H9 (cell line): ENCODE results near the gene SPTSSA. TPM values are rescaled to one million over a fixed set of nuclear protein-coding genes. Genes with fewer than 3 reads are reported as not detected.

ENCODE experiments used
- DNase-seq: peaks from one replicate; pipeline ENCODE4 v3.0.0-alpha.2; 2017
- H2AFZ ChIP-seq: one replicate; pipeline ENCODE4 v1.6.1; 2013; ENCODE audit warnings: mild to moderate bottlenecking, low read length, control low read depth, moderate library complexity
- H2AK5ac ChIP-seq: 2 replicates; pipeline ENCODE4 v1.6.1; 2013; ENCODE audit warnings: low read length, control low read depth, mixed read lengths; ENCODE audit not compliant: insufficient read length
- H2BK120ac ChIP-seq: one replicate; pipeline ENCODE4 v1.6.1; 2013; ENCODE audit warnings: low read depth, mild to moderate bottlenecking, low read length, control low read depth, inconsistent platforms; ENCODE audit not compliant: poor library complexity, severe bottlenecking
- H2BK12ac ChIP-seq: 2 replicates; pipeline ENCODE4 v1.6.1; 2013; ENCODE audit warnings: low read length, control low read depth, mixed read lengths, low read depth; ENCODE audit not compliant: insufficient read length
- H2BK15ac ChIP-seq: 2 replicates; pipeline ENCODE4 v1.6.1; 2013; ENCODE audit warnings: low read depth, low read length, control low read depth
- H2BK20ac ChIP-seq: one replicate; pipeline ENCODE4 v1.6.1; 2013; ENCODE audit warnings: low read depth, mild to moderate bottlenecking, low read length, control low read depth, inconsistent platforms; ENCODE audit not compliant: poor library complexity, severe bottlenecking
- H2BK5ac ChIP-seq: 2 replicates; pipeline ENCODE4 v1.6.1; 2013; ENCODE audit warnings: low read length, control low read depth, mixed read lengths; ENCODE audit not compliant: insufficient read length
- H3K14ac ChIP-seq: 2 replicates; pipeline ENCODE4 v1.6.1; 2013; ENCODE audit warnings: low read length, control low read depth; ENCODE audit not compliant: insufficient read depth
- H3K18ac ChIP-seq: 2 replicates; pipeline ENCODE4 v1.6.1; 2013; ENCODE audit warnings: low read depth, mild to moderate bottlenecking, mixed read lengths, low read length, control low read depth; ENCODE audit not compliant: insufficient read length
- H3K23ac ChIP-seq: 2 replicates; pipeline ENCODE4 v1.6.1; 2013; ENCODE audit warnings: low read length, control low read depth, mixed read lengths, low read depth; ENCODE audit not compliant: insufficient read length
- H3K23me2 ChIP-seq: 2 replicates; pipeline ENCODE4 v1.6.1; 2013; ENCODE audit warnings: low read depth, mild to moderate bottlenecking, mixed read lengths, low read length, control low read depth; ENCODE audit not compliant: insufficient read length, poor library complexity, severe bottlenecking
- H3K27ac ChIP-seq: 2 replicates; pipeline ENCODE4 v1.5.1; 2013; ENCODE audit warnings: low read length, control low read depth, mixed read lengths, low read depth; ENCODE audit not compliant: insufficient read length
- H3K27me3 ChIP-seq: 2 replicates; pipeline ENCODE4 v1.6.1; 2013; ENCODE audit warnings: low read length, control low read depth, inconsistent platforms; ENCODE audit not compliant: insufficient read depth
- H3K4ac ChIP-seq: 2 replicates; pipeline ENCODE4 v1.6.1; 2013; ENCODE audit warnings: low read depth, mild to moderate bottlenecking, control low read depth, inconsistent platforms, low read length, moderate library complexity
- H3K4me1 ChIP-seq: 2 replicates; pipeline ENCODE4 v1.6.1; 2013; ENCODE audit warnings: low read length, control low read depth, inconsistent platforms; ENCODE audit not compliant: insufficient read depth
- H3K4me2 ChIP-seq: 2 replicates; pipeline ENCODE4 v1.6.1; 2013; ENCODE audit warnings: low read length, control low read depth, mixed read lengths; ENCODE audit not compliant: insufficient read length, insufficient read depth
- H3K56ac ChIP-seq: 2 replicates; pipeline ENCODE4 v1.6.1; 2013; ENCODE audit warnings: low read depth, mild to moderate bottlenecking, mixed read lengths, low read length, control low read depth; ENCODE audit not compliant: insufficient read length
- H3K79me1 ChIP-seq: 2 replicates; pipeline ENCODE4 v1.6.1; 2013; ENCODE audit warnings: low read depth, mild to moderate bottlenecking, moderate library complexity, low read length, control low read depth, inconsistent platforms; ENCODE audit not compliant: insufficient read depth, poor library complexity, severe bottlenecking
- H3K79me2 ChIP-seq: 2 replicates; pipeline ENCODE4 v1.6.1; 2013; ENCODE audit warnings: low read length, control low read depth, inconsistent platforms; ENCODE audit not compliant: insufficient read depth
- H3K9ac ChIP-seq: 2 replicates; pipeline ENCODE4 v1.6.1; 2013; ENCODE audit warnings: low read length, control low read depth, mixed read lengths; ENCODE audit not compliant: insufficient read length; ENCODE audit errors: extremely low read depth
- H3K9me3 ChIP-seq: one replicate; pipeline ENCODE4 v1.6.1; 2013; ENCODE audit warnings: low read depth, low read length, inconsistent platforms; ENCODE audit not compliant: control insufficient read depth
- H3T11ph ChIP-seq: one replicate; pipeline ENCODE4 v1.6.1; 2013; ENCODE audit warnings: mild to moderate bottlenecking, low read length, control low read depth, inconsistent platforms
- H4K20me1 ChIP-seq: one replicate; pipeline ENCODE4 v1.6.1; 2013; ENCODE audit not compliant: control insufficient read depth, insufficient read length, insufficient read depth
- H4K5ac ChIP-seq: 2 replicates; pipeline ENCODE4 v1.6.1; 2013; ENCODE audit warnings: low read depth, mild to moderate bottlenecking, mixed read lengths, low read length, control low read depth; ENCODE audit not compliant: insufficient read length
- H4K8ac ChIP-seq: replicated peaks from 2 replicates; pipeline ENCODE4 v1.6.1; 2013; ENCODE audit warnings: low read length, control low read depth, mixed read lengths, low read depth; ENCODE audit not compliant: insufficient read length
- H4K91ac ChIP-seq: 2 replicates; pipeline ENCODE4 v1.6.1; 2013; ENCODE audit warnings: low read depth, mild to moderate bottlenecking, moderate library complexity, mixed read lengths, low read length, control low read depth; ENCODE audit not compliant: insufficient read length
- H3K27ac Mint-ChIP-seq, 3 experiments: 2 replicates in 2 of 3; 3 replicates in 1 of 3; pipeline ENCODE4 v1.8.0; 2020 to 2021; ENCODE audit warnings: mixed read lengths in 3 of 3, mild to moderate bottlenecking in 1 of 3, moderate library complexity in 1 of 3
- H3K27me3 Mint-ChIP-seq: 2 replicates; pipeline ENCODE4 v1.8.0; 2021; ENCODE audit warnings: low read depth, mild to moderate bottlenecking, moderate library complexity, mixed read lengths
- H3K36me3 Mint-ChIP-seq, 3 experiments: 2 replicates in 2 of 3; 3 replicates in 1 of 3; pipeline ENCODE4 v1.8.0; 2020 to 2021; ENCODE audit warnings: low read depth in 3 of 3, mixed read lengths in 3 of 3; ENCODE audit not compliant: insufficient read depth in 1 of 3
- H3K4me1 Mint-ChIP-seq, 2 experiments: 2 replicates each; pipeline ENCODE4 v1.8.0; 2020; ENCODE audit warnings: mixed read lengths in 2 of 2
- H3K4me3 Mint-ChIP-seq, 2 experiments: 2 replicates in 1 of 2; 3 replicates in 1 of 2; pipeline ENCODE4 v1.8.0; 2020 to 2021; ENCODE audit warnings: mild to moderate bottlenecking in 2 of 2, mixed read lengths in 2 of 2, moderate library complexity in 1 of 2
- H3K9me3 Mint-ChIP-seq, 2 experiments: 2 replicates in 1 of 2; 3 replicates in 1 of 2; pipeline ENCODE4 v1.8.0; 2020; ENCODE audit warnings: mild to moderate bottlenecking in 2 of 2, mixed read lengths in 2 of 2, moderate library complexity in 1 of 2
- WGBS: extraction: QIAGEN DNeasy Blood & Tissue Kit; methylation state at CpG from one replicate; pipeline ENCODE4 v1.1.7; 2013; ENCODE audit warnings: missing lambda C conversion rate, low lambda C conversion rate, mixed read lengths; ENCODE audit not compliant: insufficient read length; ENCODE audit errors: extremely low coverage; 5-methylcytosine and 5-hydroxymethylcytosine counted together
- total RNA-seq: library from RNA; stranded (reverse); gene quantifications from 2 replicates; pipeline ENCODE4 v1.2.1, GENCODE V29; 2021
- TF ChIP-seq, protein P1 (sequence below): fragments of 200-600 bp; sonication (generic); conservative IDR thresholded peaks from 3 replicates; pipeline ENCODE4 v1.8.0; 2021; ENCODE audit warnings: antibody characterized with exemption, mild to moderate bottlenecking

The SPTSSA gene
- total RNA-seq, 1 experiment from 2014 or later = 23.3 TPM

DNA sequence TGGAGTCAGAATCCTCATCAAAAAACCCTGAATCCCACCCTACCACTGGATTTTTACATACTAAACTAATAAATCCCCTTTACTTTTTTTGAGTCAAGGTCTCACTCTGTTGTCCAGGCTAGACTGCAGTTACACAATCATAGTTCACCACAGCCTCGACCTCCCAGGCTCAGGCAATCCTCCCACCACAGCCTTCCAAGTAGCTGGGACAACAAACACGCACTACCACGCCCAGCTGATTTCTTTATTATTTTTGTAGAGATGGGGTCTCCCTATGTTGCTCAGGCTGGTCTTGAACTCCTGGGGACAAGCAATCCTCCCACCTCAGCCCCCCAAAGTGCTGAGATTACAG lies 24.3 kb downstream of the SPTSSA start:
- Histone ChIP-seq H4K20me1 (no peaks in the 10 kb centered on the region), H3K27ac (no peak overlapping the region)
- no peaks in the 10 kb centered on the region for H3K9me3 Mint-ChIP-seq

More for the DNA sequence above, 24.3 kb downstream of the SPTSSA start:
- Histone ChIP-seq H2AFZ (no peak overlapping the region), H2BK12ac (no peak overlapping the region), H3K56ac (no peak overlapping the region), H2BK120ac (no peak overlapping the region), H3K27me3 (no peaks in the 10 kb centered on the region), H4K91ac (no peak overlapping the region), H3K23ac (no peak overlapping the region), H3K9ac (no peak overlapping the region), H4K5ac (no peak overlapping the region), H3K79me2 (peaks cover 8% of the 10 kb centered on the region; the same call in 1 of the 2 replicates), H3K18ac (no peak overlapping the region), H4K8ac (no peak overlapping the region), H3K4ac (no peak overlapping the region), H3T11ph (no peak overlapping the region), H2AK5ac (no peak overlapping the region), H3K23me2 (no peaks in the 10 kb centered on the region), H2BK5ac (no peak overlapping the region), H3K79me1 (peaks cover 3% of the 10 kb centered on the region), H2BK20ac (no peak overlapping the region), H3K4me2 (no peak overlapping the region), H3K4me1 (no peaks in the 10 kb centered on the region; the same call in 1 of the 2 replicates), H2BK15ac (no peak overlapping the region), H3K14ac (no peak overlapping the region), H3K9me3 (no peaks in the 10 kb centered on the region)
- Mint-ChIP-seq H3K27me3 (no peaks in the 10 kb centered on the region), H3K27ac (peak overlapping the region in 1 of 3 experiments; percentile 46; a peak in 1 of 7 replicates), H3K4me3 (no peak overlapping the region), H3K36me3 (peaks cover 2 to 3% (median 3%) of the 10 kb centered on the region in 3 experiments; a peak in 4 of 7 replicates), H3K4me1 (peaks cover 4 to 5% of the 10 kb centered on the region in 2 experiments; a peak in 3 of 4 replicates)
- TF ChIP-seq, protein P1, sequence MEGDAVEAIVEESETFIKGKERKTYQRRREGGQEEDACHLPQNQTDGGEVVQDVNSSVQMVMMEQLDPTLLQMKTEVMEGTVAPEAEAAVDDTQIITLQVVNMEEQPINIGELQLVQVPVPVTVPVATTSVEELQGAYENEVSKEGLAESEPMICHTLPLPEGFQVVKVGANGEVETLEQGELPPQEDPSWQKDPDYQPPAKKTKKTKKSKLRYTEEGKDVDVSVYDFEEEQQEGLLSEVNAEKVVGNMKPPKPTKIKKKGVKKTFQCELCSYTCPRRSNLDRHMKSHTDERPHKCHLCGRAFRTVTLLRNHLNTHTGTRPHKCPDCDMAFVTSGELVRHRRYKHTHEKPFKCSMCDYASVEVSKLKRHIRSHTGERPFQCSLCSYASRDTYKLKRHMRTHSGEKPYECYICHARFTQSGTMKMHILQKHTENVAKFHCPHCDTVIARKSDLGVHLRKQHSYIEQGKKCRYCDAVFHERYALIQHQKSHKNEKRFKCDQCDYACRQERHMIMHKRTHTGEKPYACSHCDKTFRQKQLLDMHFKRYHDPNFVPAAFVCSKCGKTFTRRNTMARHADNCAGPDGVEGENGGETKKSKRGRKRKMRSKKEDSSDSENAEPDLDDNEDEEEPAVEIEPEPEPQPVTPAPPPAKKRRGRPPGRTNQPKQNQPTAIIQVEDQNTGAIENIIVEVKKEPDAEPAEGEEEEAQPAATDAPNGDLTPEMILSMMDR = no peak
- DNase-seq = no peak
- no CpG with 5 or more reads among the region's 3 CpGs for WGBS
